K562 (cell line): Measurements from ENCODE around the gene KRTAP6-2.

Experiments used
- CTCF ChIP-seq, 3 experiments: IDR thresholded peaks in 2 of 3; conservative IDR thresholded peaks in 1 of 3; 2 replicates each; pipeline ENCODE4 v1.5.1; 2011 to 2012; ENCODE audit warnings: low read length in 3 of 3, mild to moderate bottlenecking in 3 of 3, control low read depth in 2 of 3, improper control_type of control experiment in 1 of 3, inconsistent platforms in 1 of 3, low read depth in 1 of 3, mixed read lengths in 1 of 3, moderate library complexity in 1 of 3; ENCODE audit not compliant: insufficient read depth in 2 of 3
- POLR2AphosphoS5 ChIP-seq: IDR thresholded peaks from 2 replicates; pipeline ENCODE4 v1.6.1; 2011; ENCODE audit warnings: mild to moderate bottlenecking, low read depth, low read length, moderate library complexity; ENCODE audit not compliant: control insufficient read depth, insufficient read depth
- ZC3H11A ChIP-seq: IDR thresholded peaks from 2 replicates; pipeline ENCODE4 v1.6.1; 2012; ENCODE audit warnings: low read depth, low read length, improper control_type of control experiment
- TF ChIP-seq, protein P1 (sequence below): sonication (generic); formaldehyde crosslinking; IDR thresholded peaks from 2 replicates; pipeline ENCODE4 v1.8.1; 2023; ENCODE audit warnings: mild to moderate bottlenecking, missing genetic modification reagents

GRCh38 chr21:30616125-30616524 is 17.4 kb upstream of the KRTAP6-2 start, which contains the start of gene KRTAP20-1:
- TF ChIP-seq, protein P1, sequence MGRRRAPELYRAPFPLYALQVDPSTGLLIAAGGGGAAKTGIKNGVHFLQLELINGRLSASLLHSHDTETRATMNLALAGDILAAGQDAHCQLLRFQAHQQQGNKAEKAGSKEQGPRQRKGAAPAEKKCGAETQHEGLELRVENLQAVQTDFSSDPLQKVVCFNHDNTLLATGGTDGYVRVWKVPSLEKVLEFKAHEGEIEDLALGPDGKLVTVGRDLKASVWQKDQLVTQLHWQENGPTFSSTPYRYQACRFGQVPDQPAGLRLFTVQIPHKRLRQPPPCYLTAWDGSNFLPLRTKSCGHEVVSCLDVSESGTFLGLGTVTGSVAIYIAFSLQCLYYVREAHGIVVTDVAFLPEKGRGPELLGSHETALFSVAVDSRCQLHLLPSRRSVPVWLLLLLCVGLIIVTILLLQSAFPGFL (CRISPR knock-in tag): no peak
- no peak for TF ChIP-seq POLR2AphosphoS5
- no peak for TF ChIP-seq CTCF (IDR thresholded peaks at IDR 0.05 in 2 of 3, conservative IDR thresholded peaks at IDR 0.05 in 1 of 3; ENCODE audit: insufficient read depth in 2 of 3, low read depth in 1 of 3, low read length in 3 of 3)
- no peak for TF ChIP-seq ZC3H11A
